Measurements from ENCODE around the gene ESRRA.

DNA sequence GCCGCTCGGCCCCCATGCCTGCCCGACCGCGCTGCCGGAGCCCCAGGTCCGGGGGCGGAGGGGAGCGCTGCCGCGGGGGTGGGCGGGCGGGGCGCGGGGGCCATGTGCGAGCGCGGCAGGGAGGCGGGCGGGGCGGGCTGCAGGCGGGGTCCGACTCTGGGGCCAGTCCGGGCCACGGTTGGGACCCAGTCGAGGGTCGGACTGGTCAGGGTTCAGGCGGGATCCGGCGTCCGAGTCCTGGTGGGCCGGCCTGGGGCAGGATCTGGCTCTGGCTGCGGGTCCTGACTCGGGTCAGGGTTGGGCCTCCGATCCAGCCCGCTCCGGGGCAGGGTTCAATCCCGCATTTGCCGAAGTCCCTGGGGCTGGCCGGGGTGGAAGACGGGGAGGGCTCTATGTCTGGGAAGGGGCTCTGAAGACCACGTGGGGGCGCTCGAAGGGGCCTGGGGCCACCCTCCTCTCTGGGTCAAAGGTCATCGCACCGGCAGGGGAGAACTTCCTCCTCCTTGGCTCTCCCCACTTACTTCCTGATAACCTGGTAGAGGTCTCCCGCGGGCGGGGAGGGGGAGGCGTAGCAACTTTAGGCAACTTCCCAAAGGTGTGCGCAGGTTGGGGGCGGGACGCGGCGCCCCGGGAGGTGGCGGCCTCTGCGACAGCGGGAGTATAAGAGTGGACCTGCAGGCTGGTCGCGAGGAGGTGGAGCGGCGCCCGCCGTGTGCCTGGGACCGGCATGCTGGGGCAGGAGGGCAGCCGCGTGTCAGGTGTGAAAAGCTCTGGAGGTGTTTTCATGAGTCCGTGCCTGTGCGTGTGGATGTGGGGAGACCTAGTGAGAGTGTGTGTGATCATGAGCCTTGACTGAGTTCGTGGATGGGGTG, 603 bp downstream of the ESRRA start:
- TF ChIP-seq, protein P1, sequence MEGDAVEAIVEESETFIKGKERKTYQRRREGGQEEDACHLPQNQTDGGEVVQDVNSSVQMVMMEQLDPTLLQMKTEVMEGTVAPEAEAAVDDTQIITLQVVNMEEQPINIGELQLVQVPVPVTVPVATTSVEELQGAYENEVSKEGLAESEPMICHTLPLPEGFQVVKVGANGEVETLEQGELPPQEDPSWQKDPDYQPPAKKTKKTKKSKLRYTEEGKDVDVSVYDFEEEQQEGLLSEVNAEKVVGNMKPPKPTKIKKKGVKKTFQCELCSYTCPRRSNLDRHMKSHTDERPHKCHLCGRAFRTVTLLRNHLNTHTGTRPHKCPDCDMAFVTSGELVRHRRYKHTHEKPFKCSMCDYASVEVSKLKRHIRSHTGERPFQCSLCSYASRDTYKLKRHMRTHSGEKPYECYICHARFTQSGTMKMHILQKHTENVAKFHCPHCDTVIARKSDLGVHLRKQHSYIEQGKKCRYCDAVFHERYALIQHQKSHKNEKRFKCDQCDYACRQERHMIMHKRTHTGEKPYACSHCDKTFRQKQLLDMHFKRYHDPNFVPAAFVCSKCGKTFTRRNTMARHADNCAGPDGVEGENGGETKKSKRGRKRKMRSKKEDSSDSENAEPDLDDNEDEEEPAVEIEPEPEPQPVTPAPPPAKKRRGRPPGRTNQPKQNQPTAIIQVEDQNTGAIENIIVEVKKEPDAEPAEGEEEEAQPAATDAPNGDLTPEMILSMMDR (IDR thresholded peaks at IDR 0.05), result peak; percentile 13 to 37 (median 20)
- TF ChIP-seq POLR2A (IDR thresholded peaks at IDR 0.05), result peak; percentile 84
